Heart left ventricle (tissue), 13 donors: ENCODE results near the gene FAM167B.

Experiments
- POLR2A ChIP-seq, 2 donors: fragments of 450-650 bp; IDR thresholded peaks; one replicate each; pipeline ENCODE4 v1.6.1; 2017; ENCODE audit warnings: antibody characterized with exemption in 2 of 2, mild to moderate bottlenecking in 2 of 2, moderate library complexity in 2 of 2
- TF ChIP-seq, protein P1 (sequence below), 12 donors: fragments of 200-600 bp; sonication (generic) in 4 of 12; IDR thresholded peaks; one replicate each; pipeline versions ENCODE4 v1.5.0 to v1.8.0; 2018 to 2022; ENCODE audit warnings: antibody characterized with exemption in 12 of 12, mild to moderate bottlenecking in 5 of 12
- donor health status: ischemic (EF 13 %, LVEDD 7.1; RV severe dilation, severe dysfunction).
- donor health status: DM: no; HTN: yes; CAD: no.
- donor health status: DM: no; HTN: no; CAD: no.
- donor health status: ischemic (EF 25% LVEDD 6.9; RV normal size, moderate dysfunction).
- donor health status: ischemic (EF 25% LVEDD 5.7; RV mildly dilated, moderate dysfunction).
- donor health status: ischemic (EF 35%, LVEDD 5.7; RV mildly dilated, moderate dysfunction).
- donor health status: nonischemic (EF 11% LVEDD 7.7; RV severe dilation, severe dysfunction).
- donor health status: DM: yes; HTN: yes; CAD: no.
- donor health status: PGD.
- donor health status: ischemic (EF 29% LVEDD 5.4; RV normal size, mild dysfunction).
- donor health status: nonischemic (EF 23%, LVEDD 6.1; RV moderate dilation, normal function).

DNA sequence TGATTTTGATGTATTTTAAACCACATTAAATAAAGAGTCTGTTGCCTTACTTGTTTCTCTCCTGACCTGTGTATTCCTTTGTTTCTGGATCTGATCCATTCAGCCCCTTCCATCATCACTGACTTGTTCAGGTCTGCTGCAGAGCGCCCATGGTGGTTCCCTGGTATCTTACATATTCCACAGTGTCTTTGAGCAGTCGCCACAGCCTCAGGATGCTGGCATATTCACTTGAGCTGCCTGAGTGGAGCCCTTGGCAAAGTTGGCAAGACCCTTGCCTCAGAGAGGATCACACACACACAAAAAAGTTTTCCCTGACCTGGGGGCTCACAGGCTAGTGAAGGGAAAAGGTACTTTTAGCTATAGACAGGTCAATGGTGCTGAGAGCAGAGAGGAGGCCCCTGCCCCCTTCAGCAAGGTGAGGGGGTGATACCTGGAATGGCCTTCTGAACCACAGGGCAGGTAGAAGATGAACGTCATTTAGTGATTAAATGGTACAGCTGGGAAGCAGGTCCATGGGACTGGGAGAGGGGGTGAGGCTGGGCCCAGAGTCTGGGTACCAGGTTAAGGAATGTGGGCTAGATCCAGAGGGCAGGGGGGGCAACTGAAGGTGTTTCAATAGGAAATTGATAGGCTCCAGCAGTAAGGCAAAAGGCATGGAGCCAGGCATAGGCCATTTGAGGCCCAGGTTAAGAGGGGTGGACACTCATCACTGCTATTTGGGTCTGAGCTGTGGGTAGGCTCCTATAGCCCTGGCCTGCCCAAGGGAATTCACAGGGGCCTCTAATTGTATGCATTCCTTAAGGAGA is 48.6 kb upstream of the FAM167B start:
- TF ChIP-seq POLR2A (IDR thresholded peaks at IDR 0.05): no peak
- TF ChIP-seq, protein P1, sequence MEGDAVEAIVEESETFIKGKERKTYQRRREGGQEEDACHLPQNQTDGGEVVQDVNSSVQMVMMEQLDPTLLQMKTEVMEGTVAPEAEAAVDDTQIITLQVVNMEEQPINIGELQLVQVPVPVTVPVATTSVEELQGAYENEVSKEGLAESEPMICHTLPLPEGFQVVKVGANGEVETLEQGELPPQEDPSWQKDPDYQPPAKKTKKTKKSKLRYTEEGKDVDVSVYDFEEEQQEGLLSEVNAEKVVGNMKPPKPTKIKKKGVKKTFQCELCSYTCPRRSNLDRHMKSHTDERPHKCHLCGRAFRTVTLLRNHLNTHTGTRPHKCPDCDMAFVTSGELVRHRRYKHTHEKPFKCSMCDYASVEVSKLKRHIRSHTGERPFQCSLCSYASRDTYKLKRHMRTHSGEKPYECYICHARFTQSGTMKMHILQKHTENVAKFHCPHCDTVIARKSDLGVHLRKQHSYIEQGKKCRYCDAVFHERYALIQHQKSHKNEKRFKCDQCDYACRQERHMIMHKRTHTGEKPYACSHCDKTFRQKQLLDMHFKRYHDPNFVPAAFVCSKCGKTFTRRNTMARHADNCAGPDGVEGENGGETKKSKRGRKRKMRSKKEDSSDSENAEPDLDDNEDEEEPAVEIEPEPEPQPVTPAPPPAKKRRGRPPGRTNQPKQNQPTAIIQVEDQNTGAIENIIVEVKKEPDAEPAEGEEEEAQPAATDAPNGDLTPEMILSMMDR (IDR thresholded peaks at IDR 0.05): no peak
